ENCODE measurements around the gene OR6K2. TPM values are rescaled to one million over a fixed set of nuclear protein-coding genes. Genes with fewer than 3 reads are reported as not detected.
"Not testable (repeated sequence)": the region's sequence is repeated elsewhere in the genome, so short reads cannot be mapped to it uniquely, and the experiment has no call there.

Gene OR6K2
- total and polyA plus RNA-seq, 2 experiments from 2014 or later = not detected

DNA sequence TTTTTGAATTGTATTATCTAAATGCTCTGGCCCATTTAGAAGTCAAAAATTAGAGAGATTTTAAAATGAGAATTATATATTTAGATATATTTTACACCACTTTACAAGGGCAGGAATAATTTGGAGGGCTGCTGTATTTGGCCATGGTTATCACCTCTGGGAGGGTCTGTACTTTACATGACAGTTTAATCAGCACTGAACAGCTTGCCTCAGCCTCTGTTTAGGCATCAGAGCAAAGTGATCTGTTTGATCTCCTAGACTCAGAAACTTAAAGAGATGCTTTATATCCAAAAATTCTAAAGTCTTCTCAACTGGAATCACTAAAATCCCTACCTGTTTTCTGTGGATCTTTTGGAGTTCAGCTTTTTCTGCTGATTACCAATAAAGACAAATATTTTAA lies 8.5 kb downstream of the OR6K2 start:
- Histone ChIP-seq H3K36me3 (no peaks in the 10 kb centered on the region), H3K9me3 (ENCODE audit: low read depth) (no peaks in the 10 kb centered on the region), H3K4me1 (ENCODE audit: low read depth) (peaks cover 8% of the 10 kb centered on the region), H3K27me3 (no peaks in the 10 kb centered on the region), H3K27ac (no peak overlapping the region), H3K4me3 (no peak overlapping the region)
- TF ChIP-seq, protein P1, sequence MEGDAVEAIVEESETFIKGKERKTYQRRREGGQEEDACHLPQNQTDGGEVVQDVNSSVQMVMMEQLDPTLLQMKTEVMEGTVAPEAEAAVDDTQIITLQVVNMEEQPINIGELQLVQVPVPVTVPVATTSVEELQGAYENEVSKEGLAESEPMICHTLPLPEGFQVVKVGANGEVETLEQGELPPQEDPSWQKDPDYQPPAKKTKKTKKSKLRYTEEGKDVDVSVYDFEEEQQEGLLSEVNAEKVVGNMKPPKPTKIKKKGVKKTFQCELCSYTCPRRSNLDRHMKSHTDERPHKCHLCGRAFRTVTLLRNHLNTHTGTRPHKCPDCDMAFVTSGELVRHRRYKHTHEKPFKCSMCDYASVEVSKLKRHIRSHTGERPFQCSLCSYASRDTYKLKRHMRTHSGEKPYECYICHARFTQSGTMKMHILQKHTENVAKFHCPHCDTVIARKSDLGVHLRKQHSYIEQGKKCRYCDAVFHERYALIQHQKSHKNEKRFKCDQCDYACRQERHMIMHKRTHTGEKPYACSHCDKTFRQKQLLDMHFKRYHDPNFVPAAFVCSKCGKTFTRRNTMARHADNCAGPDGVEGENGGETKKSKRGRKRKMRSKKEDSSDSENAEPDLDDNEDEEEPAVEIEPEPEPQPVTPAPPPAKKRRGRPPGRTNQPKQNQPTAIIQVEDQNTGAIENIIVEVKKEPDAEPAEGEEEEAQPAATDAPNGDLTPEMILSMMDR (IDR thresholded peaks at IDR 0.05; ENCODE audit: low read depth, low read length) = no peak
- DNase-seq (ENCODE audit: low read depth in 1 of 2, low spot score in 1 of 2) = peak in 1 of 2 donors; percentile 22

DNA sequence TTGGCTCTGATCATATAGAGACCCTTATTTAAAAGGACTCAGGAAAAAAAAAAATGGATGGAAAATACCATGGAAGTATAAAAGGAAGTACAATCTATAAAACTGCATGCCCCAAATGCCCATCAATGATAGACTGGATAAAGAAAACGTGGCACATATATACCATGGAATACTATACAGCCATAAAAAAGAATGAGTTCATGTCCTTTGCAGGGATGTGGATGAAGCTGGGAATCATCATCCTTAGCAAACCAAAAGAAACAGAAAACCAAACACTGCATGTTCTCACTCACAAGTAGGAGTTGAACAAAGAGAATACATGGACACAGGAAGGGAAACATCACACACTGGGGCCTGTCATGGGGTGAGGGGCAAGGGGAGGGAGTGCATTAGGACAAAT lies 9.3 kb downstream of the OR6K2 start:
- not testable (repeated sequence) for H3K36me3 ChIP-seq; H3K4me1 ChIP-seq (ENCODE audit: low read depth); H3K9me3 ChIP-seq (ENCODE audit: low read depth); H3K27ac ChIP-seq; H3K4me3 ChIP-seq; DNase-seq (ENCODE audit: low read depth in 1 of 2, low spot score in 1 of 2); H3K27me3 ChIP-seq

DNA sequence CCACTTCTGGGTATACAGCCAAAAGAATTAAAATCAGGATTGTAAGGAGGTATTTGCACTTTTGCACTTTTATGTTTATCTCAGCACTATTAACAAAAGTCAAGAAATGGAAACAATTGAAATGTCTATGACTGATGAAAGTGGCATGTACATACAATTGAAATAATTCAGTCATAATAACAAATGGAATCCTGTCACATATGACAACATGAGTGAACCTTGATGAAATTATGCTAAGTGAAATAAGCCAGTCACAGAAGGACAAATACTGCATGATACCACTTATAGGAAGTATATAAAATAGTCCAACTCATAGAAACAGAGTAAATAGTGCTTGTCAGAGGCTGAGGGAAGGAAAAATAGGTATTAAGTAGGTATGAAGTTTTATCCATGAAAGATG lies 10.6 kb downstream of the OR6K2 start:
- peaks cover 8% of the 10 kb centered on the region for H3K4me1 ChIP-seq (ENCODE audit: low read depth)
- no peak overlapping the region for H3K4me3 ChIP-seq
- H3K27me3 ChIP-seq = no peaks in the 10 kb centered on the region
- TF ChIP-seq, protein P1 (IDR thresholded peaks at IDR 0.05; ENCODE audit: low read depth, low read length) = no peak
- no peak overlapping the region for H3K27ac ChIP-seq
- DNase-seq (ENCODE audit: low read depth in 1 of 2, low spot score in 1 of 2) = no peak
- H3K36me3 ChIP-seq = no peaks in the 10 kb centered on the region
- H3K9me3 ChIP-seq (ENCODE audit: low read depth) = no peaks in the 10 kb centered on the region

DNA sequence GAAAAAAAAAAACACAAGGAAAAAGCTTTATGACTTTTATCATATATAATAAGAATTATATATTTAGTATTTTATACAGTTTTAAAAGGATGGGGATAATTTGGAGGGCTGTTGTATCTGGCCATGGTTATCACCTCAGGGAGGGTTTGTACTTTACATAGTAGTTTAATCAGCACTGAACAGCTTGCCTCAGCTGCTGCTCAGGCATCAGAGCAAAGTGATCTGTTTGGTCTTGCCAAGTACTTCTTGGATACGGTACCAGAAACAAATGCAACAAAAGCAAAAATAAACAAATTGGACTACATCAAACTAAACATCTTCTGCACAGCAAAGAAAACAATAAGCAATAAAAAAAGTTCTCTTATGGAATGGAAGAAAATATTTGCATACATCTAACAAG lies 11.3 kb downstream of the OR6K2 start:
- Histone ChIP-seq H3K4me1 (ENCODE audit: low read depth) (peaks cover 8% of the 10 kb centered on the region), H3K27ac (no peak overlapping the region), H3K36me3 (no peaks in the 10 kb centered on the region), H3K4me3 (no peak overlapping the region), H3K9me3 (ENCODE audit: low read depth) (no peaks in the 10 kb centered on the region), H3K27me3 (no peaks in the 10 kb centered on the region)
- DNase-seq (ENCODE audit: low read depth in 1 of 2, low spot score in 1 of 2) = no peak
- TF ChIP-seq, protein P1 (IDR thresholded peaks at IDR 0.05; ENCODE audit: low read depth, low read length) = no peak

DNA sequence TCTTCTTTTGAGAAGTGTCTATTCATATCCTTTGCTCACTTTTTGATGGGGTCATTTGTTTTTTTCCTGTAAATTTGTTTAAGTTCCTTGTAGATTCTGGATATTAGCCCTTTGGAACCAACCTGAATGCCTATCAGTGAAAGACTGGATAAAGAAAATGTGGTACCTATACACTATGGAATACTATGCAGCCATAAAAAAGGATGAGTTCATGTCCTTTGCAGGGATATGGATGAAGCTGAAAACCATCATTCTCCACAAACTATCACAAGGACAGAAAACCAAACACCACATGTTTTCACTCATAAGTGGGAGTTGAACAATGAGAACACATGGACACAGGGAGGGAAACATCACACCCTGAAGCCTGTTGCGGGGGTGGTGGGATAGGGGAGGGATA lies 12.1 kb downstream of the OR6K2 start:
- not testable (repeated sequence) for DNase-seq (ENCODE audit: low read depth in 1 of 2, low spot score in 1 of 2); H3K27me3 ChIP-seq; H3K4me3 ChIP-seq; H3K36me3 ChIP-seq; H3K9me3 ChIP-seq (ENCODE audit: low read depth); H3K4me1 ChIP-seq (ENCODE audit: low read depth); H3K27ac ChIP-seq

DNA sequence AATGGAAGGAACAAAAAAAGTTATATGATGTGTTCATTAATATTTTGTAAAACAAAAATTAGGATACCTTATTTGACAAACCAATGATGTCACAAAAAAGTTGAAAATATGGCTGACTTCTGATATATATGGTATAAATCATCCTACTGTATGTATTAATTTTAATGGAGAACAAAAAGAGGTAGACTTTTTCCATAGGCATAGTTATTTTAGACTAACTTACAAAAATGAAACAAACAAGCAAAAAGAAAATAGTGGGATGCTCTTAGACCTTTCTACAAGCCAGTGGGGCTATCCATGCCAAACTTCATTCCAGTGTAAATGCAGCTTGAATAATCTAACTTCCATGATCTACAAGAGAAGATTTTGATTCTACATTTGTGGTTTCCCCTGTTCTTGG lies 13.4 kb downstream of the OR6K2 start:
- H3K4me1 ChIP-seq (ENCODE audit: low read depth) = peaks cover 5% of the 10 kb centered on the region
- H3K9me3 ChIP-seq (ENCODE audit: low read depth) = no peaks in the 10 kb centered on the region
- H3K36me3 ChIP-seq = no peaks in the 10 kb centered on the region
- TF ChIP-seq, protein P1 (IDR thresholded peaks at IDR 0.05; ENCODE audit: low read depth, low read length) = no peak
- H3K4me3 ChIP-seq = no peak overlapping the region
- H3K27me3 ChIP-seq = no peaks in the 10 kb centered on the region
- no peak for DNase-seq (ENCODE audit: low read depth in 1 of 2, low spot score in 1 of 2)
- H3K27ac ChIP-seq = no peak overlapping the region
